ENCODE results near the gene MYH11. TPM values are rescaled to one million over a fixed set of nuclear protein-coding genes. Genes with fewer than 3 reads are reported as not detected.

MYH11 gene
- polyA plus RNA-seq, 1 donor from 2014 or later = not detected

DNA sequence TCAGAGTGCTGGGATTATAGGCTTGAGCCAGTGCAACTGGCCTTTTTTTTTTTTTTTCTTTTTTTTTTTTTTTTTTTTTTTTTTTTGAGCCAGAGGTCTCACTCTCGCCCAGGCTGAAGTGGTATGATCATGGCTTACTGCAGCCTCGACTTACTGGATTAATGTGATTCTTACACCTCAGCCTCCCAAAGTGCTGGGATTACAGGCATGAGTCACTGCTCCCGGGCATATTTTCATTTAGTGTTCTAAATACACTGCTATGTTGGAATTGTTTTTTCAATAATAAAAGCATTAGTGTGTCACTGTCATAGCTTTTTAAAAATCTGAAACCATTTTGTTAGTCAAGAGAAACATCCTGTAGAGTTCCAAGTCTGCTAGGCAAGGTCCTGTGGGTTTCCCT is 166.5 kb downstream of the MYH11 start:
- no peak overlapping the region for H3K4me2 ChIP-seq (ENCODE audit: low read length)
- H2AFZ ChIP-seq (ENCODE audit: low read depth, low read length) = no peak overlapping the region
- no peak overlapping the region for H3K9ac ChIP-seq (ENCODE audit: low read length)
- no peaks in the 10 kb centered on the region for H3K9me3 ChIP-seq (ENCODE audit: low read length)
- no peak for TF ChIP-seq TAF1 (IDR thresholded peaks at IDR 0.05; ENCODE audit: low read depth)
- no peak for TF ChIP-seq MXI1 (conservative IDR thresholded peaks at IDR 0.05; ENCODE audit: poor library complexity, severe bottlenecking)
- TF ChIP-seq RAD21 (conservative IDR thresholded peaks at IDR 0.05) = no peak
- no peaks in the 10 kb centered on the region for H3K9me2 ChIP-seq (ENCODE audit: insufficient read depth, low read length)
- no peak overlapping the region for H3K4me3 ChIP-seq (ENCODE audit: low read length)
- H3K36me3 ChIP-seq (ENCODE audit: insufficient read depth, low read length) = no peaks in the 10 kb centered on the region
- no peak overlapping the region for H3K27ac ChIP-seq (ENCODE audit: low read length)
- no peaks in the 10 kb centered on the region for H3K27me3 ChIP-seq (ENCODE audit: insufficient read depth, low read depth, low read length)
- H3K79me2 ChIP-seq (replicated peaks; ENCODE audit: insufficient read depth, low read length) = no peaks in the 10 kb centered on the region
- no peaks in the 10 kb centered on the region for H3F3A ChIP-seq (ENCODE audit: insufficient read depth, low read length, poor library complexity, severe bottlenecking)
- no peaks in the 10 kb centered on the region for H4K20me1 ChIP-seq (ENCODE audit: insufficient read depth)

GRCh38 chr16:15689290-15689689 is 167.5 kb downstream of the MYH11 start:
- no peak for TF ChIP-seq MXI1 (conservative IDR thresholded peaks at IDR 0.05; ENCODE audit: poor library complexity, severe bottlenecking)
- no peak for TF ChIP-seq REST (IDR thresholded peaks at IDR 0.05; ENCODE audit: borderline replicate concordance)
- TF ChIP-seq POLR2AphosphoS5 (IDR thresholded peaks at IDR 0.05) = no peak
- TF ChIP-seq RAD21 (conservative IDR thresholded peaks at IDR 0.05) = no peak
- no peak for TF ChIP-seq CTCF (IDR thresholded peaks at IDR 0.05; ENCODE audit: poor library complexity, severe bottlenecking)
- TF ChIP-seq EP300 (conservative IDR thresholded peaks at IDR 0.05; ENCODE audit: poor library complexity, severe bottlenecking) = no peak
- TF ChIP-seq SMC3 (conservative IDR thresholded peaks at IDR 0.05; ENCODE audit: poor library complexity) = no peak
- no peaks in the 10 kb centered on the region for H4K20me1 ChIP-seq (ENCODE audit: insufficient read depth)
- H3K4me2 ChIP-seq (ENCODE audit: low read length) = no peak overlapping the region
- no peaks in the 10 kb centered on the region for H3K27me3 ChIP-seq (ENCODE audit: insufficient read depth, low read depth, low read length)
- no peak overlapping the region for H3K9ac ChIP-seq (ENCODE audit: low read length)
- no peaks in the 10 kb centered on the region for H3F3A ChIP-seq (ENCODE audit: insufficient read depth, low read length, poor library complexity, severe bottlenecking)
- no peaks in the 10 kb centered on the region for H3K36me3 ChIP-seq (ENCODE audit: insufficient read depth, low read length)
- no peaks in the 10 kb centered on the region for H3K79me2 ChIP-seq (replicated peaks; ENCODE audit: insufficient read depth, low read length)
- H3K27ac ChIP-seq (ENCODE audit: low read length) = no peak overlapping the region
- no peaks in the 10 kb centered on the region for H3K9me2 ChIP-seq (ENCODE audit: insufficient read depth, low read length)
- H2AFZ ChIP-seq (ENCODE audit: low read depth, low read length) = no peak overlapping the region
- H3K9me3 ChIP-seq (ENCODE audit: low read length) = no peaks in the 10 kb centered on the region
- no peak overlapping the region for H3K4me3 ChIP-seq (ENCODE audit: low read length)

DNA sequence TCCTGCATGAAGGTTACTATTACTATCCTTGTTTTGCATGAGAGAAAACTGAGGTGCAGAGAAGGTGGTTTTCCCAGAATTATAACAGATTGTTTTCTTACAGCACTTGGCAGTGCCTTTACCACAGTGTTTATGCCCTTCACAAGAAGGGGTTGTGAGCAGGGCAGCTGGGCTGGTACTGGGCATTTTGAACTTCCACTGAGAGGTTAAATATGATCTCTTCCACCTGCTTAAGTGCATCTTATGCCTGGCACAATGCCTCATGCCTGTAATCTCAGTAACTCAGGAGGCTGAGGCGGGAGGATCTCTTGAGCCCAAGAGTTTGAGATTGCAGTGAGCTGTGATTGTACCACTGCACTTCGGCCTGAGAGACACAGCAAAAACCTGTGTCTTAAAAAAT is 170.5 kb downstream of the MYH11 start:
- H4K20me1 ChIP-seq (ENCODE audit: insufficient read depth) = no peaks in the 10 kb centered on the region
- no peaks in the 10 kb centered on the region for H3K79me2 ChIP-seq (replicated peaks; ENCODE audit: insufficient read depth, low read length)
- H3K9me2 ChIP-seq (ENCODE audit: insufficient read depth, low read length) = no peaks in the 10 kb centered on the region
- no peaks in the 10 kb centered on the region for H3F3A ChIP-seq (ENCODE audit: insufficient read depth, low read length, poor library complexity, severe bottlenecking)
- H3K27me3 ChIP-seq (ENCODE audit: insufficient read depth, low read depth, low read length) = no peaks in the 10 kb centered on the region
- H3K27ac ChIP-seq (ENCODE audit: low read length) = no peak overlapping the region
- TF ChIP-seq SMC3 (conservative IDR thresholded peaks at IDR 0.05; ENCODE audit: poor library complexity) = no peak
- H3K4me2 ChIP-seq (ENCODE audit: low read length) = no peak overlapping the region
- no peaks in the 10 kb centered on the region for H3K36me3 ChIP-seq (ENCODE audit: insufficient read depth, low read length)
- no peak overlapping the region for H3K4me3 ChIP-seq (ENCODE audit: low read length)
- no peak overlapping the region for H3K9ac ChIP-seq (ENCODE audit: low read length)
- H3K9me3 ChIP-seq (ENCODE audit: low read length) = no peaks in the 10 kb centered on the region
- no peak overlapping the region for H2AFZ ChIP-seq (ENCODE audit: low read depth, low read length)

Measured in neural cell (in vitro differentiated cells).